AML-193 (cell line): ENCODE data around the gene ASCC3.
A peak's percentile ranks its signal among the peaks of the same experiment; 100 is the strongest.
"Not testable (repeated sequence)": the region's sequence is repeated elsewhere in the genome, so short reads cannot be mapped to it uniquely, and the experiment has no call there.

ENCODE experiments used
- DNase-seq, 2 experiments: peaks; one replicate each; lab custom pipeline; 2025; lab: John Stamatoyannopoulos, UW

Gene ASCC3, protein sequence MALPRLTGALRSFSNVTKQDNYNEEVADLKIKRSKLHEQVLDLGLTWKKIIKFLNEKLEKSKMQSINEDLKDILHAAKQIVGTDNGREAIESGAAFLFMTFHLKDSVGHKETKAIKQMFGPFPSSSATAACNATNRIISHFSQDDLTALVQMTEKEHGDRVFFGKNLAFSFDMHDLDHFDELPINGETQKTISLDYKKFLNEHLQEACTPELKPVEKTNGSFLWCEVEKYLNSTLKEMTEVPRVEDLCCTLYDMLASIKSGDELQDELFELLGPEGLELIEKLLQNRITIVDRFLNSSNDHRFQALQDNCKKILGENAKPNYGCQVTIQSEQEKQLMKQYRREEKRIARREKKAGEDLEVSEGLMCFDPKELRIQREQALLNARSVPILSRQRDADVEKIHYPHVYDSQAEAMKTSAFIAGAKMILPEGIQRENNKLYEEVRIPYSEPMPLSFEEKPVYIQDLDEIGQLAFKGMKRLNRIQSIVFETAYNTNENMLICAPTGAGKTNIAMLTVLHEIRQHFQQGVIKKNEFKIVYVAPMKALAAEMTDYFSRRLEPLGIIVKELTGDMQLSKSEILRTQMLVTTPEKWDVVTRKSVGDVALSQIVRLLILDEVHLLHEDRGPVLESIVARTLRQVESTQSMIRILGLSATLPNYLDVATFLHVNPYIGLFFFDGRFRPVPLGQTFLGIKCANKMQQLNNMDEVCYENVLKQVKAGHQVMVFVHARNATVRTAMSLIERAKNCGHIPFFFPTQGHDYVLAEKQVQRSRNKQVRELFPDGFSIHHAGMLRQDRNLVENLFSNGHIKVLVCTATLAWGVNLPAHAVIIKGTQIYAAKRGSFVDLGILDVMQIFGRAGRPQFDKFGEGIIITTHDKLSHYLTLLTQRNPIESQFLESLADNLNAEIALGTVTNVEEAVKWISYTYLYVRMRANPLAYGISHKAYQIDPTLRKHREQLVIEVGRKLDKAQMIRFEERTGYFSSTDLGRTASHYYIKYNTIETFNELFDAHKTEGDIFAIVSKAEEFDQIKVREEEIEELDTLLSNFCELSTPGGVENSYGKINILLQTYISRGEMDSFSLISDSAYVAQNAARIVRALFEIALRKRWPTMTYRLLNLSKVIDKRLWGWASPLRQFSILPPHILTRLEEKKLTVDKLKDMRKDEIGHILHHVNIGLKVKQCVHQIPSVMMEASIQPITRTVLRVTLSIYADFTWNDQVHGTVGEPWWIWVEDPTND (N-terminal part only)

DNA sequence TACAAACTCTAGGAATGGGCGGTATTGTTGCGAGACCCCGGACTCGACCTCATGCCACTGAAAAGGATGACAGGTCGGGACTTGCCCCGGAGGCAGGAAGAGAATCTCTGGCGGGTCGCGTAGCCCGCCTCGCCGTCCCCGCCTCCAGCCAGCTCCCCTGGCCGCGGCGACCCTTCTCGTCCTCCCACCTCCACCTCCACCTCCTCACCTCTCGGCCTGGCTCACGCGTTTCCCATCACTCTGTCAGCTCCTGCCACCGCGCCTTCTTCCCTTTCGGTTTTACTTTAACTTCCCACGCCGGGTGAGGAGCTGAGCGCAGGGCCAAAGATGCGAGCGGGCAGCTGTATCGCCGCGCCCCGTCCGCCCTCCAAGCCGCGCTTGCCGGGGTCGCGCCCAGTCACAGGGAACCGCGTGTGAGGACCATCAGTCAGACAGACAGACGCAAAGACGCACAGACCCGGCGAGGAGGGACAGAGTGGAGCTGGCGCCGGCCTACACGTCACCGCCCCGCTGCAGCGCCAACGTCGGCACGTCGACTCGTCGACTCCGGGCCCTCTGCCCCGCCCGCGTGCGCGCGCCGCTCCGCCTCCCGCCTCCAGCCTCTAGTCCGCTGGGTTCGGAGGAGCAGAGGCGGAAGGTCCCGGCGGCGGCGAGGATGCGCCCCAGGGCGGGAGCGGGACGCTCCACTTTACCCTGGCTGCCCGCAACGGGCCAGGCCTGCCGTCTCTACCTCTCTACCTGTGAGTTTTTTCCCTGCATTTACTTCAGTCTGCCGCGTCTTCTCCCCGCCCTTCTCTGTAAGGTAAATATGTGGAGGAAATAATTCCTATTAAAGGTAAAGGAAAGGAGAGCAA, at the start of gene ASCC3:
TSS of gene ASCC3 (minus strand) at position 477 of the 854 bp plus-strand sequence. CDS start 13,332 bp downstream, outside the sequence.
- DNase-seq, result peak; percentile 88 to 95

DNA sequence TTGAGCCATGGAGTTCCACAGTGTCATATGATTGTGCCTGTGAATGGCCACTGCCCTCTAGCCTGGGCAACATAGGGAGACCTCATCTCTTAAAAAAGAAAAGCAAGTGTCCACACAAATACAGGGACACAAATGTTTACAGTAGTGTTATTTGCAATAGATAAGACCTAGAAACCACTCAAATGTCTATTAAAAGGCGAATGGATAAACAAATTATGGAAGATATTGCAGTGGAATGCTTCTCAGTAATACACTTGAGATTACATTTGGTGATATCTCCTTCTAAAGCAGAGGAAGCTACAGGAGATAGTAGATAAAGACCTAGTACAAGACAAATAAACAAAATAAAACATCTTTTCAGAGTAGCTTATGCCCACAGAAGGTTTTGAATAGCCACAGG, 44.6 kb upstream of the ASCC3 start:
- DNase-seq, result no peak

DNA sequence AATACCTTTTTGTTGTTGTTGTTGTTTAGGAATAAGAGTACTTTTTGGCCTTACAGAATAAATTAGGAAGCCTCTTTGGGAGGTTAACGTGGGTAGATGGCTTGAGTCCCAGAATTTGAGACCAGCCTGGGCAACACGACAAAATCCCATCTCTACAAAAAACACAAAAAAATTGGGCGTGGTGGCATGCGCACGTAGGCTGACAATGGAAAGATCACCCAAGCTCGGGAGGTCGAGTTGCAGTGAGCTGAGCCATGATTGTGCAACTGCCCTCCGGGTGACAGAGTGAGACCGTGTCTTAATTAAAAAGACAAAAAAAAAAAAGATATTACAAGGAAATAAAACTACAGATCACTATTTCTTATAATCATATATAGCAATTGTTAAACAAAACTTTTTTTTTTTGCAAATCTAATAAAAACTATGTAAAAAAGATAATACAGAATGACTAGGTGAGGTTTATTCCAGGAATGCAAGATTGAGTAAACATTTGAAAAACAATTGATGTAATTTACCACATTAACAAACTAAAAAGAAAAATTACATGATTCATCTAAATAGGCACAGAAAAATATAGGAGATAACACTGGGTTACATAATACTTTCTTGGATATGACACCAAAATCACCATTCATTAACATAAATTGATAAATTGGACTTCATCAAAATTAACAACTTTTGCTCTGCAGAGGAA, 43.6 kb upstream of the ASCC3 start:
- no peak for DNase-seq

DNA sequence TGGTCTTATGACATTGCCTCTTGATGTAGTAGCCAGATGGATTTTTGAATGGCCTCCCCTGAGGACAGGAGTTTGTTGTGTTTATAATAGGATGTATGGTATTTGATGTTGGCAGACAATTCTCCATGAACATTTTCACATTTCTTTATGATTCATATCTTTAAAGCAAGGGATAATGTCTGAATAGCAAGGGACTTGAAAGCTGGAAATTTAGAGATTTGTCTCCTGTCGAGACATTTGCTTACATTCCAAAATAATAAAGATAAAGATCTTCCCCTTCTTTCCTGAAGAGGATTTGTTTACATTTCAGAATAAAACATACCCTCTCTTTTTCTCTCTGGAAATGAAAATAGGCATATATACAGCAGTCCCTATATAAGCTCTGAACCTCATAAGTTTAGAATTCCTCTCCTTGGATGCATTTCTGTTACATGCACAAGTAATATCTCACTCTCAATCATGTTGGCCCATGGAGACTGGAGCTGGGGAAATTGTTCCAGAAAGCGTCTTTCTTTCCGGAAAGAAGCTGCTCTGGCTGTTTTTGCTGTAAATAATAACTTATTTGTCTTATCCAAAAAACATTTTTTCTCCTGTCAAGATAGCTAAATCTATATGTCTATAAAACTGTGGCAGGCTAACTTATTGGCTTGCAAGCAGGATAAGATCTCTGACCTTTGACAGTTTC, 42.5 kb upstream of the ASCC3 start:
- DNase-seq, result no peak

DNA sequence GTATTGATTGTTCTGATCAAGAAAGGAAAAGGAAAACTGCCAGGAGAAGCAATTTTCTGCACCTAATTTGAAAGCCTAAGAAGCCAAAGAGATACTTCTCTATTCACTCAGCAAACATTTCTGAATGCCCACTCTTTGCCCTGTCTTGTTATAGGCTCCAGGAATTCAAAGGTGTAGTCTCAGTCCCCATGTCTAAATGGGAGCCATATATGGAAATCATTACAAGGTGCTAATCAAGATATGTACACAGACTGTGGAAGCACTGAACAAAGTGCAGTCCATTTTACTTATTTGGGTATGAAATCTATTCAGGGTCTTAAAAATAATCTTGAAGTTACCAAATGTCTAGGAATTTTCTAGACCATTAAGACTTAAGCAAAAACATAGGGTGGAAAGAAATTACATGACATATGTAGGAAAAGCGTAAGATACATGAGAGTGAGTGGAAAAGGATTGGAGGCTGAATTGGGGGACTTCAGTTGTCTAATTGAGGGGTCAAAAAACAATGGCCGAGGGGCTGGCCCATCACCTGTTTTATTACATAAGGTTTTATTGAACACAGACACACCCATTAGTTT, 39.0 kb upstream of the ASCC3 start:
- DNase-seq, result no peak

DNA sequence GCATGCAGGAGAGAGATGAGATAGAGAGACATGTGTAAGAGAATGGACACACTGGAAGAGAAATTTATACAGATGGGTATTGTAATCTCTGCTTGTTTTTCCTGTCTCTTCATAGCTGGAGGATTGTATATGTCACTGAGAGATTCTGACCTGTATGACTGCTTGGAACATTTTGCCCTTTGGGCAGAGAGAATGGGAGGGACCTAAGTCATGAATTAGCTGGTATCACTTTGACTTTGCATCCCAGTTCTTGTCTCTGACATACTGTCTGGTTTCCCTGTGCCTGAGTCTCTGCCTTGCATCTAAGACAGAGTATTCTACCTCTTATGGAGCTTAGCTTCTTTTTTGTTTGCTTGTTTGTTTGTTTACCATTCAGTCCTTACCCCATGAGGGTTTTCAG, 37.0 kb upstream of the ASCC3 start:
- DNase-seq, result no peak

DNA sequence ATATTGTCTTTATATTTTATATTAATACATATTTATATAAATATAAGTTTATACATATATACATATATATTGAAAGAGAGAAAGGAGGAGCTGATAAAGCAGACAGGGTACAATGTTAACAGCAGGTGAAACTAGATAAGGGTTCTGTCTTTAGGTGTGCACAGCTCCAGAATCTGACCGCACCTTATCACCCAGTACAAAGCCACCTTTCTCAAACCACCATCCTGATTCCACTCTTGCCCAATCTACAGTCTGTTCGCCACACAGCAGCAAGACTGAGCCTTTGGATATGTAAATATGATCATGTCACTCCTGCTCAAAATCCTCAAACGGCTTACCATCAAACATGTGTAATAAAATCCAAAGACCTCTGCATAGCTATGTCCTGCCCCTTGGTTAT, 34.7 kb upstream of the ASCC3 start:
- no peak for DNase-seq

DNA sequence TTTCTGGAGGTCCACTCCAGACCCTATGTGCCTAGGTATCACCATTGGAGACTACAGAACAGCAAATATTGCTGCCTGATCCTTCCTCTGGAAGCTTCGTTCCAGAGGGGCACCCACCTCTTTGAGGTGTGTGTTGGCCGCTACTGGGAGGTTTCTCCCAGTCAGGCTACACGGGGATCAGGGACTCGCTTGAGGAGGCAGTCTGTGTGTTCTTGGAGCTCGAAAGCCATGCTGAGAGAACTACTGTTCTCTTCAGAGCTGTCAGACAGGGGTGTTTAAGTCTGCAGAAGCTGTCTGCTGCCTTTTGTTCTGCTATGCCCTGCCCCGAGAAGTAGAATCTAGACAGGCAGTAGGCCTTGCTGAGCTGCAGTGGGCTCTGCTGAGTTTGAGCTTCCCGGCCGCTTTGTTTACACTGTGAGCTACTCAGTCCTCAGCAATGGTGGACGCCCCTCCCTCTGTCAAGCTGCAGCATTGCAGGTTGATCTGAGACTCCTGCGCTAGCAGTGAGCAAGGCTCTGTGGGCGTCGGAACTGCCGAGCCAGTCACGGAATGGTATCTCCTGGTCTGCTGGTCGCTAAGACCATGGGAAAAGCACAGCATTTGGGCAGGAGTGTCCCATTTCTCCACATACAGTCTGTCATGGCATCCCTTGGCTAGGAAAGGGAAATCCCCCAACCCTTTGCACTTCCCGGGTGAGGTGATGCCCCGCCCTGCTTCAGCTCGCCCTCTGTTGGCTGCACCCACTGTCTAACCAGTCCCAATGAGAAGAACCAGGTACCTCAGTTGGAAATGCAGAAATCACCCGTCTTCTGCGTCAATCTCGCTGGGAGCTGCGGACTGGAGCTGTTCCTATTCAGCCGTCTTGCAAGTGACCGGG, 32.5 kb upstream of the ASCC3 start:
- DNase-seq, result no peak

DNA sequence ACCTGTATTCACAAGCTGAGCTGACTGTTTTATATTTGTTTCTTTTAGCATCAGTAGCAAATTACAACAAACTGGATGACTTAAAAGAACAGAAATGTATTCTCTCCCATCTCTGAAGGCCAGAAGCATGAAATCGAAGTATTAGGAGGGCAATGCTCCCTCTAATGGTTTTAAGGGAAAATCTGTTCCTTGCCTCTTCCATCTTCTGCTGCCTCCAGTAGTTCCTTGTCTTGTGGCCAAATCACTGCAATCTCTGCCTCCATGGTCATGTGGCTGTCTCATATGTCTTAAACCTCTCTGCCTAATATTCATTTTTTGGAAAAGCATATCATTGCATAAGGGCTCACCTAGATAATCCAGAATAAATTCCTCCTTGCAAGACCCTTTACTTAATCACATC, 25.2 kb upstream of the ASCC3 start:
- no peak for DNase-seq

DNA sequence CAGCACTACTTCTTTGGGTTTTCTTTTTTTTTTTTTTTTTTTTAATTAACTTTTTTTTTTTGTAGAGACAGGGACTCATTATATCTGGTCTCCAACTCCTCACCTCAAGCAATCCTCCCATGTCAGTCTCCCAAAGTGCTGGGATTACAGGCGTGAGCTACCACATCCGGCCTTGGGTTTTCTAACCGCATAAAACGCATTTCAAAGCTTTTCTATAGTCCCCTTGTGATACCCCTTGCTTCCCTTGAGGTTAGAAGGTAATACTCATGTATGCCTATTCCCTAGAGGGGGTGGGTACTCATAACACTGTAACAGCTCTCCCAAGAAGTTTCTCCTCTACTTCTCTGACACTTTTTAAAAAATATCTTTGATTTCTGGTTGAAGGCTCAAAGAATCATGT, 23.9 kb upstream of the ASCC3 start:
- no peak for DNase-seq

DNA sequence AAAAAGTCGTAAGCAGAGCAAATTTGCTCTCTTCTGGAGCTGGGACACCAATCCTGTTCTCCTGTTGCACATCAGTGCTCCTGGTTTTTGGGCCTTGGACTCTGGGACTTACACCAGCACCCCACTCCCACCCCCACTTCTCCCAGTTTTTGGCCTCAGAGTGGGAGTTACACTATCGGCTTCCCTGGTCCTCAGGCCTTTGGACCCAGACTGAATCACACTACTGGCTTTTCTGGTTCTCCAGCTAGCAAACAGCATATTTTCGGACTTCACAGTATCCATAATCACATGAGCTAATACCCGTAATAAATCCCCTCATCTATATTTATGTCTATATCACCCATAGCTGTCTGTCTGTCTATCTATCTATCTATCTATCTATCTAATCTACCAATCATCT, 23.2 kb upstream of the ASCC3 start:
- no peak for DNase-seq

DNA sequence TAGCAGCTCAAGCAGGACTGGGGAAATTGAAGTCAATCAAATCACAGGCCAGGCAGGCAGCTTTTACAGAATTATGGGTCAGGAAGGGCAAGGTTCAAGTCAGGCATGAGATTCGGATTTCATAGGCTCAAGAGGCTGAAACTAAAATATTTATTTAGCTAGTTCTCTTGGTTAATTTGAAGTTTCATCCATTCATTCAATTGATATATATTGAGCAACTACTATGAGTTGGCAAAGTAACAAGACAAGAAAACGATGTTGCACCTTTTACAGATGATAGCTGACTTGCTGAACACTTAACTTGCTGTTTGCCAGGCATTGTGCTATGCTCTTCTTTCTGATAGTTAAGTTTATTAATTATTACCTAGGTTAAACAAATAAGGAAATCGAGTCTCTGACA, 20.5 kb upstream of the ASCC3 start:
- DNase-seq, result no peak

DNA sequence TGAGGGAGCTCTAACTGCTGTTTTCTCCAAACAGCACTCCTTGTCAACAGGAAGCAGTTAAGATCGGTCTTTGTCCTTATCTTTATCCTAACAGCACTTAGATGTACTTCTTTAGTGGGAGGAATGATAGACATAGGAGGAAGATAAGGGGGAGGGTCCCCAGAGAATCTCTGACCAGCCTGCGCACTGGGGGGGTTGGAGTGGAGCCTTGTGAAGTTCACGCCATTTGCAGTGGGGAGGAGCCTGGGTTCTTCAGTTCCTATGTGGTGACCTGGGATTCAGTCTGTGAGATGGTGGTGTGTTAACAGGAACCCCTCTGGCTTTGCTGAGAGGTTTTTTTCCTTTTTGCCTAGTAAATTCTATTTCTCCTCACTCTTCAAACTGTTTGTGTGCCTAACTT, 18.1 kb upstream of the ASCC3 start:
- no peak for DNase-seq

DNA sequence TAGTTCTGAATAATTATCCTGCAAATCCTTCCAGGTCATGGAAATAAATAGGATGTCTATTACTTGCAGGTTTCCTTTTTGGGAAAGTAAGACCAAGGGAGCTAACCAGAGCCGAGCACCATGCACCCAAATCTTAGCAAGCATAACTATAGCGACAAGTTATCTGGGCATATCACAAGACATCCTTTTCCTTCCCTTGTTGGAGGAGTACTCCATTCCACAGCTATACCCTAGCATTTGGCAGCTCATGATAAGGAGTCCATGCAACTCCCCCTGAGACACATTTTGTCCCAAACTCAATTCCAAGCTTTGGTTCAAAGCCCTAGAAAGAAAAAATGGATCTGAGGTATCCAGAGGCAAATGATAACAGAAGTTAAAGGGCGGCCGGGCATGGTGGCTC, 16.5 kb upstream of the ASCC3 start:
- no peak for DNase-seq

DNA sequence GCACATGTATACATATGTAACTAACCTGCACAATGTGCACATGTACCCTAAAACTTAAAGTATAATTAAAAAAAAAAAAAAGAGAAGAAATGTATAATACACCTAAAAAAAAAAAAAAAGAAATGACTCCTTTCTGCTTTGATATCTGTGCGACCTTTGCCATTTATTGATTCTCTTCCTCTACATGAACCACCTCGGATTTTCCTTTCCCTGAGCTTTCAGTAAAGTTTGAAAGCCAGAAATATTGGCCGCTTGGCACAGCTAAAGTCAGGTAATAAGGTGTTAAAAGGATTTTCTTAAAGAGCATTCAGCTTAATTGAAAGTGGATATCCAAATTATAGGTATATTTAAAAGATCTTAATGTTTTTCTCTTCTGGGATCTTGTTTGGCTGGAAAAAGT, 12.6 kb upstream of the ASCC3 start:
- no peak for DNase-seq

DNA sequence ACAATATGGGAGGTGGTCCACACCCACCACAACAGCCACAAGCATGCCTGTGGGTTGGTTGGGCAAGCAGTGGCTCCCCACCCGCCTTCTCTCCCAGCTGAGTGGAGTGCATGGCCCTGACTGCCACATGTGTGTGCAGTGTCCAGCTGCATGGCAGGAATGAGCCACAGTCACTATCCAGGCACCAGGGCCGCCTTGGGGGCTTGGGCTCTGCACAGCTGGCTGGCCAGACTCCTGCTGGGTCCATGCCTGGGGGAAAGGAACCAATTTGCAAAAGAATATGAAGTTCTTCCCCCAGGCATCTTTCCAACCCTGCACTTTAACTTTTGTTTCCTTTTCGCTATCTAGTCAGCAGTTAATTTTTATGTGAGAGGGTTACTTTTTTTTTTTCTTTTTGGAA, 11.6 kb upstream of the ASCC3 start:
- DNase-seq, result no peak

DNA sequence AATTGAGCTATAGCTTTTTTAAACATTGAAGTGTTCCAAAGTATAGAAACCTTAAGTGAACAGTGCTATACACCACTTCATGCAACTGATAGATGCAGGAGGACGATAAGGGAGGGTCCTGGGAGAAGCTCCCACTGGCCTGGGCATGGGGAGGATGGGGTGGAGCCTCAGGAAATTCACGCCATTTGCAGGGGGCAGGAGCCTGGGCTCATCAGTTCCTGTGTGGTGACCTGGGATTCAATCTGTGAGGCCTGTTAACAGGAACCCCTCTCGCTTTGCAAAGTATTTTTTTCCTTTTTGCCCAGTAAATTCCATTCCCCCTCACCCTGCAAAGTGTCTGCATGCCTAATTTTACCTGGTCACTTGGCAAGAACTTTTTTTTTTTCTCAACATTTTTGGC, 11.0 kb upstream of the ASCC3 start:
- DNase-seq, result no peak

DNA sequence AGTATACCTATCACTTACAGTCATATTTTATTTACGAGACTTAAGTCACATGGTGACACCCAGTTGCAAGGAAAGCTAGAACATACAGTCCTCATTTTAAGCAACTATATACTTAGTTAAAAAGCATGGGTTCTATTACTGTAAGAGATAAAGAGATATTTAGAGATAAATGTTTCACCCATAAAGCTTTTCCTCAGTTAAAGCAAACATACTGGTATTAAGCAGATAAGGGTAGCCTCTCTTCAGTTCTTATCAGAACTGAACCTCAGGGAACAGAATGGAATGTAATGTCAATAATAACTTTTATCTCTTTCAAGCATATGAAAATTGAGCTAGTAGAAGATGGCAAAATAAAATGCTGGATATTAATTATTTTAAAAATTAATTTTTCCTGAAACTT, 9.9 kb upstream of the ASCC3 start:
- no peak for DNase-seq

DNA sequence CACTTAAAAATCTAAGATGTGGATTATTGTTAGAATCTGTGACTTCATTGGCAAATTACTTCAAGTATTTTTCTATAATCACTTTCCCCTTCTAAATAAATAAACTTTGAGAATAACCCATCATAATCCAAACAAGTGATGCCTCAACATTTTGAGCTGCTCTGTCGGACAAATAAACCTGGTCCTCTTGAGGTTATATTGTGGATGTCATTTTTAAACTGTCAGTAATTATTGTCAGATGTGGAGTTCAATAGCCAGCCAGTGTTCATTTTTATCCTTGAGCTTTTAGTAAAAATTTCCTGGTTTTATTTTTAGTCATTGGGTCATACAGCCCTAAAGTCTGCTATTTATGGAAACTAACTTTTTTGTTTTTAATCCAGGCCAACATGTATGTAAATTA, 9.5 kb upstream of the ASCC3 start:
- DNase-seq, result not testable (repeated sequence)
